K562 (cell line): Measurements from ENCODE around the gene KRTAP5-1. TPM values are rescaled to one million over a fixed set of nuclear protein-coding genes. Genes with fewer than 3 reads are reported as not detected.

Source experiments
- ATF2 ChIP-seq: sonication (generic); formaldehyde crosslinking; IDR thresholded peaks from 2 replicates; pipeline ENCODE4 v1.8.1; 2022; ENCODE audit warnings: missing genetic modification reagents
- BCL6 ChIP-seq: fragments of 250-450 bp; sonication (Bioruptor Pico); IDR thresholded peaks from 2 replicates; pipeline ENCODE4 v1.4.0; 2020
- HDGF ChIP-seq: fragments of 450-650 bp; IDR thresholded peaks from 2 replicates; pipeline ENCODE4 v1.6.1; 2016
- HNRNPH1 ChIP-seq: fragments of 200-400 bp; formaldehyde crosslinking; optimal IDR thresholded peaks from 2 replicates; pipeline ENCODE3; 2017; ENCODE audit warnings: low read depth, mild to moderate bottlenecking, low read length, moderate library complexity
- MAX ChIP-seq: sonication (generic); formaldehyde crosslinking; IDR thresholded peaks from 2 replicates; pipeline ENCODE4 v1.9.0; 2022; ENCODE audit warnings: mild to moderate bottlenecking, missing genetic modification reagents
- MEF2A ChIP-seq: IDR thresholded peaks from 2 replicates; pipeline ENCODE4 v1.6.1; 2011; ENCODE audit warnings: low read depth, mild to moderate bottlenecking, low read length, moderate library complexity; ENCODE audit not compliant: control insufficient read depth
- MEIS2 ChIP-seq: fragments of 450-650 bp; IDR thresholded peaks from 2 replicates; pipeline ENCODE4 v1.6.1; 2014; ENCODE audit warnings: mild to moderate bottlenecking; ENCODE audit not compliant: partially characterized antibody
- MYC ChIP-seq, 2 experiments: fragments of 250-450 bp in 1 of 2; sonication (Bioruptor Pico) in 1 of 2; IDR thresholded peaks; 2 replicates each; pipeline versions ENCODE4 v1.5.1 to v1.6.1; 2012 to 2021; ENCODE audit warnings: low read depth in 2 of 2, borderline replicate concordance in 1 of 2, improper control_type of control experiment in 1 of 2, low read length in 1 of 2, mild to moderate bottlenecking in 1 of 2, moderate library complexity in 1 of 2
- TSHZ1 ChIP-seq: fragments of 250-450 bp; sonication (Bioruptor Pico); IDR thresholded peaks from 2 replicates; pipeline ENCODE4 v1.4.0; 2020; ENCODE audit warnings: mild to moderate bottlenecking, moderate library complexity
- ZBTB9 ChIP-seq: fragments of 450-650 bp; formaldehyde crosslinking; IDR thresholded peaks from 2 replicates; pipeline ENCODE4 v1.4.0; 2020; ENCODE audit warnings: mild to moderate bottlenecking, moderate library complexity
- polyA plus RNA-seq, 8 experiments: library from polyadenylated mRNA; depleted of rRNA in 4 of 8; stranded (reverse) in 5 of 8; unstranded in 3 of 8; fragments of >200 nt; fragmentation: Nextera tagmentation in 2 of 8; fragmentation: Illumina TruSeq in 1 of 8; extraction: Ambion mirVana in 2 of 8; extraction: Trizol in 1 of 8; gene quantifications; 2 replicates each; pipeline versions ENCODE4 v1.2.1 to v1.2.3, GENCODE V29; 2011 to 2014; ENCODE audit warnings: inconsistent platforms in 1 of 8, missing spikeins in 1 of 8
- total RNA-seq, 7 experiments: library from RNA; depleted of rRNA in 6 of 7; stranded (reverse); fragments of >200 nt in 6 of 7; fragmentation: Illumina TruSeq in 2 of 7; extraction: Trizol in 2 of 7; gene quantifications; 2 replicates each; pipeline versions ENCODE4 v1.2.1 to v1.2.3, GENCODE V29; 2011 to 2021; ENCODE audit warnings: low replicate concordance in 1 of 7
- TF ChIP-seq, protein P1 (sequence below), 2 experiments: fragments of 450-650 bp; IDR thresholded peaks; 2 replicates each; pipeline ENCODE4 v1.6.1; 2016; ENCODE audit warnings: mild to moderate bottlenecking in 2 of 2, borderline replicate concordance in 1 of 2, low read depth in 1 of 2, moderate library complexity in 1 of 2
- TF ChIP-seq, protein P2 (sequence below): fragments of 250-450 bp; sonication (Bioruptor Pico); IDR thresholded peaks from 2 replicates; pipeline ENCODE4 v1.8.0; 2022; ENCODE audit warnings: moderate library complexity, mild to moderate bottlenecking, inconsistent platforms

The KRTAP5-1 gene
- total and polyA plus RNA-seq, 9 of the 15 experiments (the other 6 are each of a cell fraction or from before 2014, with no cell fraction given) = not detected

DNA sequence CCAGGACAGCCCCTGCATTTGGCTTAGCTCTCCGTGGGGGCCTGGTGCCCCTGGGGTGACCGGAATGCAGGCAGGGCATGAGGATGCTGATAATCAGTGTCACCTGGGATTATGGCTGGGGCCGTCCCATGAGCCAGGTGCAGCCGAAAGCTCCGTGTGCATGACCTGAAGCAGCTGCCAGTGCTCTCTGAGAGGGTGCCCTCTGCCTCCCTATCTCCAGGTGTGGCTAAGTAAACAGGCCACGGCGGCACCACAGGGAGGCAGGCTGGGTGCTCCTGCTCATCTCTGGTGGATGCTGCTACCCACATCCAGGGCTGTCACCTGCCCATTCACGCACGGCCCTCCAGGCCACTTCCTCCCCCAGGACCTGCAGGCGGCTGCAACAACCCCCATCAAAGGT, 42.8 kb downstream of the KRTAP5-1 start (continued):
- TF ChIP-seq, protein P1, sequence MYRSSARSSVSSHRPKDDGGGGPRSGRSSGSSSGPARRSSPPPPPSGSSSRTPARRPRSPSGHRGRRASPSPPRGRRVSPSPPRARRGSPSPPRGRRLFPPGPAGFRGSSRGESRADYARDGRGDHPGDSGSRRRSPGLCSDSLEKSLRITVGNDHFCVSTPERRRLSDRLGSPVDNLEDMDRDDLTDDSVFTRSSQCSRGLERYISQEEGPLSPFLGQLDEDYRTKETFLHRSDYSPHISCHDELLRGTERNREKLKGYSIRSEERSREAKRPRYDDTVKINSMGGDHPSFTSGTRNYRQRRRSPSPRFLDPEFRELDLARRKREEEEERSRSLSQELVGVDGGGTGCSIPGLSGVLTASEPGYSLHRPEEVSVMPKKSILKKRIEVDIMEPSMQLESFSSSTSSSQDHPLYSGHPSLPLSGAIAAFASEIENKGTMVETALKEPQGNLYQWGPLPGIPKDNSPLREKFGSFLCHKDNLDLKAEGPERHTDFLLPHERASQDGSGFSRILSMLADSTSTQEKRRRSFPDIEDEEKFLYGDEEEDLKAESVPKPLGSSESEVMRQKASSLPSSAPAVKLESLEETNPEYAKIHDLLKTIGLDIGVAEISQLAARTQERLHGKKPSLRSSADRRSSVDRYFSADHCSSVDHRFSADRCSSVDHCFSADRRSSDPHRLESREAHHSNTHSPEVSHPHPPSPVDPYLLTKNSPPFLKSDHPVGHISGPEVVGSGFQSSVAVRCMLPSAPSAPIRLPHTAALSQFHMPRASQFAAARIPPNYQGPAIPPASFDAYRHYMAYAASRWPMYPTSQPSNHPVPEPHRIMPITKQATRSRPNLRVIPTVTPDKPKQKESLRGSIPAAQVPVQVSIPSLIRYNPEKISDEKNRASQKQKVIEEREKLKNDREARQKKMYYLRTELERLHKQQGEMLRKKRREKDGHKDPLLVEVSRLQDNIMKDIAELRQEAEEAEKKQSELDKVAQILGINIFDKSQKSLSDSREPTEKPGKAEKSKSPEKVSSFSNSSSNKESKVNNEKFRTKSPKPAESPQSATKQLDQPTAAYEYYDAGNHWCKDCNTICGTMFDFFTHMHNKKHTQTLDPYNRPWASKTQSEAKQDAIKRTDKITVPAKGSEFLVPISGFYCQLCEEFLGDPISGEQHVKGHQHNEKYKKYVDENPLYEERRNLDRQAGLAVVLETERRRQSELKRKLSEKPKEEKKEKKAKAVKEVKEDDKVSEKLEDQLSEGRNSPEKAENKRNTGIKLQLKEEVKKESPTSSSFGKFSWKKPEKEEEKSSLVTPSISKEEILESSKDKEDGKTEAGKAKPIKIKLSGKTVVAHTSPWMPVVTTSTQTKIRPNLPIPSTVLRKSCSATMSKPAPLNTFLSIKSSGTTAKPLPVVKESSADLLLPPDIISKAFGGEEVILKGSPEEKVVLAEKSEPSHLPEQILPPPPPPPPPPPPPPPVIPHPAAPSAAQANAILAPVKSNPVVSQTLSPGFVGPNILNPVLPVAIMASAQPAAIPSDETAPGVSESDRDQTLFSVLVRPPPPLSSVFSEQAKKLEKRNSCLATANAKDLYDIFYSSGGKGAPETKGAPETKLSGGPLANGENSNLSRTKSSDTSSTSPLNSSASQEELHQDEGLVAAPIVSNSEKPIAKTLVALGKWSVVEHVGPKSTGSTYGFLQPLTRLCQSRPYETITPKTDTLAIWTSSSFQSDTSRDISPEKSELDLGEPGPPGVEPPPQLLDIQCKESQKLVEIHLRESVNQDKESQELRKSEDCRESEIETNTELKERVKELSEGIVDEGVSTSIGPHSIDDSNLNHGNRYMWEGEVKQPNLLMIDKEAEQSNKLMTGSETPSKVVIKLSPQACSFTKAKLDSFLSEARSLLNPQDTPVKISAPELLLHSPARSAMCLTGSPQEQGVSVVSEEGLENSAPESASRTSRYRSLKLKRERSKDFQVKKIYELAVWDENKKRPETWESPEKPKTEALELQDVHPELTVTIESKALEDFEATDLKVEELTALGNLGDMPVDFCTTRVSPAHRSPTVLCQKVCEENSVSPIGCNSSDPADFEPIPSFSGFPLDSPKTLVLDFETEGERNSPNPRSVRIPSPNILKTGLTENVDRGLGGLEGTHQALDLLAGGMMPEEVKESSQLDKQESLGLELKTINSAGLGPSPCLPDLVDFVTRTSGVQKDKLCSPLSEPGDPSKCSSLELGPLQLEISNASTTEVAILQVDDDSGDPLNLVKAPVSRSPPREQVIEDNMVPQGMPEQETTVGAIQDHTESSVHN (IDR thresholded peaks at IDR 0.05; ENCODE audit: borderline replicate concordance in 1 of 2, low read depth in 1 of 2) = no peak
- TF ChIP-seq TSHZ1 (CRISPR knock-in tag) = no peak
- TF ChIP-seq ZBTB9 (CRISPR knock-in tag) = no peak
- TF ChIP-seq MAX (CRISPR knock-in tag) = no peak
- no peak for TF ChIP-seq HDGF
- no peak for TF ChIP-seq MYC (IDR thresholded peaks at IDR 0.05; ENCODE audit: low read depth, low read length)
- no peak for TF ChIP-seq MYC (CRISPR knock-in tag; IDR thresholded peaks at IDR 0.05; ENCODE audit: borderline replicate concordance, low read depth)
- TF ChIP-seq MEIS2 = no peak
- TF ChIP-seq, protein P2, sequence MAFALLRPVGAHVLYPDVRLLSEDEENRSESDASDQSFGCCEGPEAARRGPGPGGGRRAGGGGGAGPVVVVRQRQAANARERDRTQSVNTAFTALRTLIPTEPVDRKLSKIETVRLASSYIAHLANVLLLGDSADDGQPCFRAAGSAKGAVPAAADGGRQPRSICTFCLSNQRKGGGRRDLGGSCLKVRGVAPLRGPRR = no peak
- no peak for TF ChIP-seq BCL6
- no peak for TF ChIP-seq ATF2 (CRISPR knock-in tag)
- TF ChIP-seq MEF2A = no peak
- TF ChIP-seq HNRNPH1 = no peak
- TF ChIP-seq, all 486 proteins: peak for 0
